GM18909 (cell line): Measurements from ENCODE around the gene U2AF2.
"Not testable (repeated sequence)": the region's sequence is repeated elsewhere in the genome, so short reads cannot be mapped to it uniquely, and the experiment has no call there.

Experiments
- ATAC-seq: cut with Tn5 transposase; IDR thresholded peaks from one replicate; pipeline ENCODE4 v1.9.1; 2021; ENCODE audit warnings: mild to moderate bottlenecking; ENCODE audit not compliant: unreplicated experiment, poor library complexity

The U2AF2 gene

GRCh38 chr19:55698256-55698655, 43.4 kb downstream of the U2AF2 start:
- no peak for ATAC-seq

GRCh38 chr19:55699221-55699620, 44.4 kb downstream of the U2AF2 start:
- no peak for ATAC-seq

GRCh38 chr19:55700813-55701212, 46.0 kb downstream of the U2AF2 start:
- no peak for ATAC-seq

- ATAC-seq, result no peak
Measured at GRCh38 chr19:55702131-55702627, 47.3 kb downstream of the U2AF2 start.

- no peak for ATAC-seq
Measured at GRCh38 chr19:55703790-55704215, 49.0 kb downstream of the U2AF2 start.

GRCh38 chr19:55704494-55705245, 49.8 kb downstream of the U2AF2 start:
- ATAC-seq, result no peak

GRCh38 chr19:55705972-55706371, 51.1 kb downstream of the U2AF2 start:
- ATAC-seq, result no peak

GRCh38 chr19:55711719-55712118, 56.9 kb downstream of the U2AF2 start:
- no peak for ATAC-seq

- no peak for ATAC-seq
Measured at GRCh38 chr19:55712804-55713631, 58.2 kb downstream of the U2AF2 start.

GRCh38 chr19:55716531-55716930, 61.7 kb downstream of the U2AF2 start:
- ATAC-seq, result no peak

- ATAC-seq, result no peak
Measured at GRCh38 chr19:55717251-55717650, 62.4 kb downstream of the U2AF2 start.

GRCh38 chr19:55717879-55718711, 63.3 kb downstream of the U2AF2 start:
- ATAC-seq, result not testable (repeated sequence)

- ATAC-seq, result no peak
Measured at GRCh38 chr19:55720214-55720746, 65.4 kb downstream of the U2AF2 start.

- no peak for ATAC-seq
Measured at GRCh38 chr19:55720801-55721200, 66.0 kb downstream of the U2AF2 start.

- ATAC-seq, result no peak
Measured at GRCh38 chr19:55723491-55723890, 68.7 kb downstream of the U2AF2 start.
